ENCODE results near the gene ZNHIT2. TPM values are rescaled to one million over a fixed set of nuclear protein-coding genes. Genes with fewer than 3 reads are reported as not detected.

Gene ZNHIT2
- total and polyA plus RNA-seq, 2 of the 13 experiments (the other 11 are each of a cell fraction or from before 2014, with no cell fraction given), result 1.1 to 6.5 TPM

GRCh38 chr11:65117206-65118096 is at the start of gene ZNHIT2 (continued):
- TF ChIP-seq ZBTB2 (CRISPR knock-in tag; IDR thresholded peaks at IDR 0.05; ENCODE audit: low read depth), result no peak; the same call in 1 of the 2 replicates
- peak; percentile 79 for TF ChIP-seq GATAD2A (CRISPR knock-in tag; IDR thresholded peaks at IDR 0.05)
- no peak for TF ChIP-seq ZSCAN12 (CRISPR knock-in tag; IDR thresholded peaks at IDR 0.05)
- TF ChIP-seq ZNF414 (CRISPR knock-in tag; IDR thresholded peaks at IDR 0.05), result no peak; the same call in 1 of the 2 replicates
- TF ChIP-seq HOXD1 (CRISPR knock-in tag; IDR thresholded peaks at IDR 0.05), result no peak
- TF ChIP-seq TMF1 (CRISPR knock-in tag; IDR thresholded peaks at IDR 0.05; ENCODE audit: low read depth), result no peak
- no peak for TF ChIP-seq HIVEP1 (CRISPR knock-in tag; IDR thresholded peaks at IDR 0.05)
- no peak for TF ChIP-seq ZNF746 (CRISPR knock-in tag; IDR thresholded peaks at IDR 0.05)
- TF ChIP-seq ZNF33A (CRISPR knock-in tag; IDR thresholded peaks at IDR 0.05; ENCODE audit: borderline replicate concordance), result peak; percentile 75; the same call in 1 of the 2 replicates
- TF ChIP-seq SNRNP70 (IDR thresholded peaks at IDR 0.05; ENCODE audit: low read depth, low read length), result no peak
- no peak for TF ChIP-seq NFRKB (IDR thresholded peaks at IDR 0.05)
- no peak; the same call in 1 of the 2 replicates for TF ChIP-seq KLF15 (CRISPR knock-in tag; IDR thresholded peaks at IDR 0.05; ENCODE audit: borderline replicate concordance)
- TF ChIP-seq ZNF891 (CRISPR knock-in tag; IDR thresholded peaks at IDR 0.05), result no peak
- no peak for TF ChIP-seq FLYWCH1 (CRISPR knock-in tag; IDR thresholded peaks at IDR 0.05)
- no peak; the same call in 1 of the 2 replicates for TF ChIP-seq HMG20B (CRISPR knock-in tag; conservative IDR thresholded peaks at IDR 0.05)
- TF ChIP-seq ZNF263 (CRISPR knock-in tag; IDR thresholded peaks at IDR 0.05), result no peak; the same call in 1 of the 2 replicates
- no peak for TF ChIP-seq ZNF713 (CRISPR knock-in tag; IDR thresholded peaks at IDR 0.05)
- 0 out of 2 replicates have a peak, but pooled peaks have one; percentile 53 for TF ChIP-seq MAZ (IDR thresholded peaks at IDR 0.05; ENCODE audit: borderline replicate concordance, low read depth, low read length)
- TF ChIP-seq MAZ (CRISPR knock-in tag; IDR thresholded peaks at IDR 0.05; ENCODE audit: low read depth), result peak; percentile 88
- no peak; the same call in 1 of the 2 replicates for TF ChIP-seq ZFP90 (CRISPR knock-in tag; IDR thresholded peaks at IDR 0.05; ENCODE audit: borderline replicate concordance)
- TF ChIP-seq ZNF567 (CRISPR knock-in tag; IDR thresholded peaks at IDR 0.05; ENCODE audit: borderline replicate concordance), result 0 out of 2 replicates have a peak, but pooled peaks have one; percentile 63
- no peak for TF ChIP-seq SMAD1 (CRISPR knock-in tag; IDR thresholded peaks at IDR 0.05; ENCODE audit: borderline replicate concordance, low read depth)
- peak; percentile 90; the same call in 1 of the 2 replicates for TF ChIP-seq ZZZ3 (CRISPR knock-in tag; IDR thresholded peaks at IDR 0.05; ENCODE audit: borderline replicate concordance)
- TF ChIP-seq ZNF639 (CRISPR knock-in tag; conservative IDR thresholded peaks at IDR 0.05), result no peak
- peak; percentile 80; the same call in 1 of the 2 replicates for TF ChIP-seq ZNF816 (CRISPR knock-in tag; IDR thresholded peaks at IDR 0.05; ENCODE audit: borderline replicate concordance)
- peak; percentile 58 for TF ChIP-seq ZNF563 (CRISPR knock-in tag; IDR thresholded peaks at IDR 0.05)
- TF ChIP-seq PAF1 (CRISPR knock-in tag; IDR thresholded peaks at IDR 0.05), result 0 out of 2 replicates have a peak, but pooled peaks have one; percentile 40
- no peak for TF ChIP-seq CHD4 (IDR thresholded peaks at IDR 0.05; ENCODE audit: borderline replicate concordance, low read length)
